ENCODE data around the gene EPHB6.

EPHB6 gene, protein sequence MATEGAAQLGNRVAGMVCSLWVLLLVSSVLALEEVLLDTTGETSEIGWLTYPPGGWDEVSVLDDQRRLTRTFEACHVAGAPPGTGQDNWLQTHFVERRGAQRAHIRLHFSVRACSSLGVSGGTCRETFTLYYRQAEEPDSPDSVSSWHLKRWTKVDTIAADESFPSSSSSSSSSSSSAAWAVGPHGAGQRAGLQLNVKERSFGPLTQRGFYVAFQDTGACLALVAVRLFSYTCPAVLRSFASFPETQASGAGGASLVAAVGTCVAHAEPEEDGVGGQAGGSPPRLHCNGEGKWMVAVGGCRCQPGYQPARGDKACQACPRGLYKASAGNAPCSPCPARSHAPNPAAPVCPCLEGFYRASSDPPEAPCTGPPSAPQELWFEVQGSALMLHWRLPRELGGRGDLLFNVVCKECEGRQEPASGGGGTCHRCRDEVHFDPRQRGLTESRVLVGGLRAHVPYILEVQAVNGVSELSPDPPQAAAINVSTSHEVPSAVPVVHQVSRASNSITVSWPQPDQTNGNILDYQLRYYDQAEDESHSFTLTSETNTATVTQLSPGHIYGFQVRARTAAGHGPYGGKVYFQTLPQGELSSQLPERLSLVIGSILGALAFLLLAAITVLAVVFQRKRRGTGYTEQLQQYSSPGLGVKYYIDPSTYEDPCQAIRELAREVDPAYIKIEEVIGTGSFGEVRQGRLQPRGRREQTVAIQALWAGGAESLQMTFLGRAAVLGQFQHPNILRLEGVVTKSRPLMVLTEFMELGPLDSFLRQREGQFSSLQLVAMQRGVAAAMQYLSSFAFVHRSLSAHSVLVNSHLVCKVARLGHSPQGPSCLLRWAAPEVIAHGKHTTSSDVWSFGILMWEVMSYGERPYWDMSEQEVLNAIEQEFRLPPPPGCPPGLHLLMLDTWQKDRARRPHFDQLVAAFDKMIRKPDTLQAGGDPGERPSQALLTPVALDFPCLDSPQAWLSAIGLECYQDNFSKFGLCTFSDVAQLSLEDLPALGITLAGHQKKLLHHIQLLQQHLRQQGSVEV

DNA sequence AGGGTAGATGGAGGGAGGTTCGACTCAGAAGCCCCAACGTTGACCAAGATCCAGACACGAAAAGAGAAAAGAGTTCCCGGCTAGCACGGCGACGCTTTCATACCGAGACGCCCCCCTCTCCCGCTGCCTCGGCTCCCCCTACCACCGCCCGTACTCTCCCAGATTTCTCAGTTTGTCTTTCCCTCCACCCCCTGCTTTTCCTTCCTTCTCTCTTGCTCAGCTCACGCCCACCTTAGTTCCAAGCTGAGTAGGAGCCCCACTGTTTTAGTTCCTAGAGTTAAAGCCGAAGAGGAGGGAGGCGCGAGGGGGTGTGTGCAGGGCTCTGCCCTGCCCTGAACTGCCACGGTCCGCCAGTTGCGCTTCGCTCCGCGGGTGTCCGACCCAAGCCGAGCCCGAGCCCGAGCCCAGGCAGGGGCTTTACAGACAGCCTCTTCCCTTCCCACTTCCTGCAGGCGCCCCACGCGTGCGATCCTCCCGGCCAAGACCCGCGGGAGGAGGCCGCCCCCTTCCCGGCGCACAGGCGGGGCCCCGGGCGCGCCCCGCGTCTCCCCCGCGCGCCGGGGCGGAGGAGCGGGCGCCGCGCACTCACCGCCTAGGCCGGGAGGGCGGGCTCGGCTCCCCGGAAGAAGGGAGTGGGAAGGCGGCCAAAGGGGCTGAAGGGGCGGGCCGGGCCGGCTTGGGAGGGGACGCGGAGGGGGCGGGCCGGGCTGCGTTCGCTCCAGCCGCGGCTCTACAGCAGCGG is at the start of gene EPHB6:
TSS of gene EPHB6 (plus strand) at position 705 of the 742 bp plus-strand sequence. CDS start 8,152 bp downstream, outside the sequence.
- peak; percentile 6 for DNase-seq (ENCODE audit: low read depth)

GRCh38 chr7:142805350-142806021 is 49.4 kb upstream of the EPHB6 start:
- no peak for DNase-seq (ENCODE audit: low read depth)

- DNase-seq (ENCODE audit: low read depth) = no peak
Observed at GRCh38 chr7:142806022-142806356, 48.9 kb upstream of the EPHB6 start.

DNA sequence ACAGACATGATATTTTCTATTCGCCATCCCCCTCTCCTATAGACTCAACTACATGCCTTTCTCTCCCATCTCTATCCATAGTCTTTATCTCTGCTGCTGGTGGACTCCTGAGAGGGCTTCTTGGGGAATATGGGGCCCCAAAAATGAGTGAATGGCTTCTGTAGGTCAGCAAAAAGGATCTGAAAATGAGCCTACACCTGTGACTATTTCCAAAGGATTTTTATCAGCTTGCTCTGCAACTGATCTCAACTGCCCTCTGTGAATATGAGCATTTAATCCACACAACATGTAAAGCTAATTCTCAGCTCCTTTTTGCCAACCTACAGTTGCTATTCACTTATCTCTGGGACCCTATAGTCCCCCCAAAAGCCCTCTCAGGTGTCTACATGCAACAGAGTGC is 47.9 kb upstream of the EPHB6 start:
- DNase-seq (ENCODE audit: low read depth) = no peak

DNA sequence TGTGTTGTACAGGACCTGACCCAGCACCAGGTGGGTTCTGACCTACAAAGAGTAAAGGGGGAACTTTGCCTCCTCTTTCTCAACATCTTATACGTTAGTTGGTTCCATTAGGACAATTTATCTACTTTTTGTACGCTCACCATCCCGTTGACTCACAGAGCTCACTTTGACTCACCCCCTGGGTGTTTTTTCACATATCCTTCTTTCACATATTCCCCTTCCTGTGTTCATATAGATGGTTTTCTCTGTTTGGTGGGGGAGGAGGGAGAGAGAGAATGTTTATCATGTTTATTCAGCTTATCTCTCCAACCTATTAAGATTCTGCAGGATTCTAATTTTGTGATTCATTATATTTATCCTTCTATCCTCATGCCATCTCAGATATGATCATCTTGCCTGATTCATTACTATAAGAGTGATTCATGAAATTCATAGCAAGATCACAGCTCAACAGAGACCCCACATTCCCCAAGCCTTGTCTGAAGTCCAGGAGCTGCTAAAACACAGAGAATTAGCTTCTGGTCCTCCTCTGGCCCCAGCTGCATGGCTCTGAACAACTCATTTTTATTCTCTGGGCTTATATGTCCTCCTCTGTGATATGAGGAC is 46.9 kb upstream of the EPHB6 start:
- DNase-seq (ENCODE audit: low read depth) = no peak

DNA sequence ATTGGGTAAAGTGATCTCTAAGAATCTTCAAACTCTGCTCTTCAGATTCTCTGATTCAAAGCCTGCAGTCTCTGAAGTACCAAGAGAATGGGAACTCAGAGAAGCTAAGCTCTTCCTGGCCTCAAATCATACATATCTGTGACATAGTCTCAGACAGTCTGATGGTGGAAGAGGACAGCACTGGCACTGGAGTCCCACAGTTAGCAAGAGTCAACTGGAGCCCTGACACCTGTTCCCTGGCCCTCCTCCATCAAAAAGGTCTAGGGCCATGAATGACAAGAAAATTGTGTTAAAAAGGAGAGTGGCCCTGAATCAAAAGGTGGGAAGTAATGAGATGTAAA is 46.4 kb upstream of the EPHB6 start:
- DNase-seq (ENCODE audit: low read depth) = no peak

- DNase-seq (ENCODE audit: low read depth) = no peak
Observed at GRCh38 chr7:142808802-142809583, 45.9 kb upstream of the EPHB6 start.

GRCh38 chr7:142809671-142810070 is 45.2 kb upstream of the EPHB6 start:
- DNase-seq (ENCODE audit: low read depth) = no peak

DNA sequence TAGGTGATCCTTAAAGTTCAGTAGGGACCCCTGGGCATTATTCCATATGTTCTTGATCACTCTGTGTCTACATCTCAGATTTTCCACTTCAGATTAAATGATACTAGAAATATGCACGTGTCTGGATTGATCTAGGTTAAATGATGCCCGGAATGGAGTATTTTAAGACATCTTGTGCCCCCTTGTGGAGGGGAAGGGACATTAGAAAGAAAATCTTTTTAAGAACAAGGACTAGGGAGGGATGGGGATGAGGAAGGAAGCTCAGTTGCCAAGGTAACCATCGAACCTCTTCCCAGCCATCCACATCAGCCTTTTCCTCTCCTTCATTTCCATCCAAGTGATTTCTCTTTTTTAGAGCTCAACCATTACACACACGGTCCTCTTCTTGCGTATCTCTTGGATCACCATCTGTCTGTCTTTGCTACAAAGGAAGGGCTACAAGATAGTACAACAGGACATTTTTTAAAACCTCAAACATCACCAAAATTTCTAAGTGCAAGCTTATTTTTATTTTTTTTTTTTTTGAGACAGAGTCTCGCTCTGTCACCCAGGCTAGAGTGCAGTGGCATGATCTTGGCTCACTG is 43.6 kb upstream of the EPHB6 start:
- DNase-seq (ENCODE audit: low read depth) = peak; percentile 8

DNA sequence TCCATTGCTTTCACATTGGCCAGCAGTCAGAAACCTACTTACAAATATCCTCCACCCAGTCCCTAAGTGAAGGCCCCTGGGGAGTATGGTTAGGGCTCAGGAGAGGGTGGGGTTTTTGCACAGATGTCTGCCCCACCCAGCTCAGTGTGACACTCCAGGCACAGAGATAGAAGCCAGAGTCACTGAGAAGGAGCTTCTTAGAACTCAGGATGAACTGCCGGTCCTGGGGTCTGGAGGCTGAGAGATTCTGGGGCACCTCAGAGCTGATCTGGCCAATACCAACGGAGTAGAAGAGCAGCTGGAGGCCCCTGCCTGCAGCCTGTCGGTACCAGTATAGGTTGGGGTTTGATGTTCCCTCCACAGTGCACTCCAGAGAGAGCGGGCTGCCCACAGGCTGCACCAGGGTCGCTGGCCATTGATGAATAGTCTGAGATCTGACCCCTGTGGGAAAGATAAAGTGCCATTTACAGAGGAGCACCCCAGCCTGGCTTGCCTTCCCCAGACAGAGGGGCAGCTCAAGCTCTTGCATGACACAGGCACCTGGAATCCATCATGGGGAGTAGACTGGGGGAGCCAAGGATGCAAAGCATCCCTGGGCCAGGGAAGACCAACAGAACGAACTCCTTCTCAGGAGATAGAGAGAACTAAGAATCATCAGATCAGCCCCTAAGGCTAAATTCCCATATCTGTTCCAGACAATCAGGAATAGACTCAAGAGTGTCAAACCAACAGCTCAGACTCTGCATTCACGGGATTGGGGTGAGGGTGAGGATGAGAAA is 42.2 kb upstream of the EPHB6 start:
- no peak for DNase-seq (ENCODE audit: low read depth)

- DNase-seq (ENCODE audit: low read depth) = peak; percentile 24
Observed at GRCh38 chr7:142813226-142813625, 41.6 kb upstream of the EPHB6 start.

DNA sequence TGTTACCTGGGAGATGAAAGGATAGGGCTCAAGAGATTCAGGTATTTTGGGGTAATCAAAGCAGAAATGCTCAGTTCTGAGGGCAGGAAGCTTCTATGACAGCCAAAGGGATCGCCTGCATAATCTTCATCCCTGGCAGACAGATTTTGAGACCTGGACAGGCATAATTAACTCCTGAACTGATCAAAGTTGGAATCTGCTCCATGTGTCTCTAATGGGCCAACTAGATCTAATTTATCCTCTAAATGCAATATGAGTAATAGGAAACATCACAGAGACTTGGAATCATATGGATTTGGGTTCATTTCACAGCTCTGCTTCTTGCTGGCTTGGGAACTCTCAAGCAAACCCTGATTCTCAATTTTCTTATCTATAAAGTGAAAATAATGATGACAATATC is 41.2 kb upstream of the EPHB6 start:
- no peak for DNase-seq (ENCODE audit: low read depth)

DNA sequence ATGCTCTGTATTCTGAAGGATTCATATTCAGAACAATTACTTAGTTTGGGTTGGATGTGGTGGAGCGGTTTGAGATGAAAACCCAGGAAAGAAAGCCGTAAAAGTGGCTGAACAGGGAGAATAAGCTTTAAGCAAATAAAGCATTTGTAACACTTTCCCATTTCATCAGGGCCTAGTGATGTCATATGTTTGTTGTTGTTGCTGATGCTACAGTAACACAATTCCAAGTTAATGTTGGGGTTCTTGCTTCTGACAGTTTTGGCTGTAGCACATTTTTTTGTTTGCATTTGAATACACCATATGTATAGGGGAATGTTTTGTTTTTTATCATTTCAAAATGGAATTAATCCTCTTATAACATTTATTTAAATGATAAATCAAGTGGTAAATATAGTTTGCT is 40.4 kb upstream of the EPHB6 start:
- no peak for DNase-seq (ENCODE audit: low read depth)

DNA sequence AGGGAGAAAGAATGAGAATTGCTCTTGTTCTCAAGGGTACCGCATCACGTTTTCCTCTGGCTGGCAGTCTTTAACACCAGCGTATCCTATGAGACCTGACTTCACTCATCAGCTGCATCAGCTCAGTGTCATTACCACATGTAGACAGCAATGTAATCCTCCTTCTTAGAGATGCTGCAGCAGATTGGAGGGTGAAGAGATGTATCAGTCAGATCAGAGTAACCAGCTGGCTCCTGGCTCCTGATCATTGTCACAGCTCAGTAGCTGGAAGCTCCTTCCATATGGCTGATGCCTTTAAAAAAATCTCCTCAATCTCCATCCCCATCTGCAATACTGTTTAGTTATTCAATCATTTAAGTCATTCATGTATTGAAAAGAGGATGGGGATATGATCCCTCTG is 39.7 kb upstream of the EPHB6 start:
- no peak for DNase-seq (ENCODE audit: low read depth)

DNA sequence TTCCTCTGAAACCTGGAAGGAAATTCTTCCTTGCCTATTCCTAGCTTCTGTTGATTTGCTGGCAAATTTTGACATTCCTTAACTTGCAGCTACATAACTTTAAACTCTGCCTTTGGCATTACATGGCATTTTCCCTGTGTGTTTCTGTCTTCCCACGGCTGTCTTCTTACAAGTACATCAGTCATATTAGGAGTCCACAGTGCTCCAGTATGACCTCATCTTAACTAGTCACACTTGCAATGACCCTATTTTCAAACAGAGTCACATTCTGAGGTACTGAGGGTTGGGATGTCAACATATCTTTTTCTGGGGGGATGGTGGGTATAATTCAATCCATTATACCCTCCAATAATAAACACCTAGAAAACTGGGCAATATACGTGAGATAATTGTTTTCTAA is 37.4 kb upstream of the EPHB6 start:
- no peak for DNase-seq (ENCODE audit: low read depth)

DNA sequence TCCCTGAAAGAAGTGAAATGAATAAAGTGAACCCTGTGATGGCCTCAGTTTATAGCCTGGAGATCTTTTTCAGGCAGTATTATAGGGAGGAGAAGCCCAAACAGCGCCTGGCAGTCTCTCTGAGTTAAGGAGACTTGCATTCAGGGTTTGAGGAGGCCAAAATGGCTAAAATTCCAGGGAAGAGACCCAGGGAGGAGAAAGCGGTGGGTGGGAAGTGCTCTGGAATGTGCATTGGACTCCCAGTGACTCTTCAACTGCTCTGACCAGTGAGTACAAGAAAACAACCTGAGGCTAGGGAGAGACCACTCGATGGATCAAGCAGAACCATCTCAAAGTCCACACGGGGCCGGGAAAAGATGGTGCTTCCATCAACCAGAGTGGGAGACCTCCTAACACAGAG is 35.3 kb upstream of the EPHB6 start:
- no peak for DNase-seq (ENCODE audit: low read depth)

DNA sequence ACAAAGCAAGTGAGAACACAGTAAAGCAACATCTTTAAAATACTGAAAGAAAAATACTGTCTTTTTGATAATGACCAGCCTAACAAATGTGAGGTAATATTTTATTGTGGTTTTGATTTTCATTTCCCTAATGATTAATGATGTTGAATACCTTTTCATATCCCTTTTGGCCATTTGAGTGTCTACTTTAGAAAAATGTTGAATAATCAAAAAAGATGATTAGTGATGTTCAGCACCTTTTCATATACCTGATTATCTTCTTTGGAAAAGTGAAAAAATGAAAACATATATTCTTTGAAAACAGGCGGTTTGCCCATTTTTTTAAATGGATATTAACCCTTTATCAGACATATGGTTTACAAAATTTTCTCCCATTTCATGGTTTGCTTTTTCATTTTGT is 32.2 kb upstream of the EPHB6 start:
- no peak for DNase-seq (ENCODE audit: low read depth)

- DNase-seq (ENCODE audit: low read depth) = no peak
Observed at GRCh38 chr7:142827951-142828500, 26.9 kb upstream of the EPHB6 start.

GRCh38 chr7:142832417-142832816 is 22.5 kb upstream of the EPHB6 start:
- no peak for DNase-seq (ENCODE audit: low read depth)

Data from GM04504 (cell line).